8988T (cell line): Measurements from ENCODE around the gene TWIST2.

Experiments
- DNase-seq: peaks from one replicate; pipeline ENCODE4 v3.0.0; 2011

Gene TWIST2

GRCh38 chr2:238892796-238893195, 44.9 kb downstream of the TWIST2 start:
- DNase-seq = no peak

- no peak for DNase-seq
Observed at GRCh38 chr2:238893349-238894000, 45.6 kb downstream of the TWIST2 start.

GRCh38 chr2:238894226-238894949, 46.5 kb downstream of the TWIST2 start:
- DNase-seq = no peak

GRCh38 chr2:238894950-238895298, 47.0 kb downstream of the TWIST2 start:
- no peak for DNase-seq

GRCh38 chr2:238895361-238895882, 47.5 kb downstream of the TWIST2 start:
- no peak for DNase-seq

- DNase-seq = peak; percentile 65
Observed at GRCh38 chr2:238895891-238896600, 48.2 kb downstream of the TWIST2 start.

- no peak for DNase-seq
Observed at GRCh38 chr2:238896641-238897040, 48.8 kb downstream of the TWIST2 start.

GRCh38 chr2:238897122-238897880, 49.4 kb downstream of the TWIST2 start:
- DNase-seq = no peak

- no peak for DNase-seq
Observed at GRCh38 chr2:238897911-238898311, 50.0 kb downstream of the TWIST2 start.

- DNase-seq = no peak
Observed at GRCh38 chr2:238898534-238899281, 50.8 kb downstream of the TWIST2 start.

GRCh38 chr2:238899386-238899785, 51.5 kb downstream of the TWIST2 start:
- no peak for DNase-seq

GRCh38 chr2:238900511-238900910, 52.6 kb downstream of the TWIST2 start:
- no peak for DNase-seq

GRCh38 chr2:238901461-238902057, 53.7 kb downstream of the TWIST2 start:
- DNase-seq = no peak

GRCh38 chr2:238902285-238902684, 54.4 kb downstream of the TWIST2 start:
- DNase-seq = no peak

GRCh38 chr2:238903141-238903540, 55.3 kb downstream of the TWIST2 start:
- no peak for DNase-seq

GRCh38 chr2:238904177-238904576, 56.3 kb downstream of the TWIST2 start:
- no peak for DNase-seq

GRCh38 chr2:238904716-238905115, 56.8 kb downstream of the TWIST2 start:
- DNase-seq = no peak

GRCh38 chr2:238905224-238905623, 57.3 kb downstream of the TWIST2 start:
- DNase-seq = no peak

GRCh38 chr2:238905644-238906043, 57.8 kb downstream of the TWIST2 start:
- DNase-seq = no peak

GRCh38 chr2:238906254-238906935, 58.5 kb downstream of the TWIST2 start:
- no peak for DNase-seq
